Stimulated activated CD4-positive, alpha-beta T cell treated with anti-CD3 and anti-CD28 coated beads, TNF-alpha, amount 100 ng/mL, for 24 hours (primary cell): Measurements from ENCODE around the gene NECAP2.
A peak's percentile ranks its signal among the peaks of the same experiment; 100 is the strongest.
"Not testable (repeated sequence)": the region's sequence is repeated elsewhere in the genome, so short reads cannot be mapped to it uniquely, and the experiment has no call there.

Source experiments
- DNase-seq, 3 experiments: peaks; one replicate each; pipeline ENCODE4 v3.0.0-alpha.2; 2020; ENCODE audit warnings: low read depth in 3 of 3

NECAP2 gene

DNA sequence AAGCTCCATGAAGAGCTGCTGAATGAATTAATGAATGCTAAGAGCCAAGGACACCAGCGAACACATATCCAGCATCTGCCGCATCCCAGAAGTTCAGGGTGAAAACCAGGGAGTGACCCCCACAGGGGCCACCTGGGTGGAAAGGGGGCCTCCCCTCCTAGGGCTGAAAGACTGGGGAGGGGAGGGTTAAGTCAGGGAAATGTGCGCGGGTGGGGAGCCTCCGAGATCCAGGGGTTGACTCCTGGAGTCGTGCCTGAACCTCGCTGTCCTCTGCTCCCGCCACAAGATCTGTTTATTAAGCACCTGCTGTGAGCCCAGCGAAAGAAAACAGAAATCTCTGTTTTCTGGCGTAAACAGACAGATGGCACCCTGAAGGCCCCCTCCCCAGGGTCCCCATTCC is 57.5 kb downstream of the NECAP2 start:
- DNase-seq, result not testable (repeated sequence)

DNA sequence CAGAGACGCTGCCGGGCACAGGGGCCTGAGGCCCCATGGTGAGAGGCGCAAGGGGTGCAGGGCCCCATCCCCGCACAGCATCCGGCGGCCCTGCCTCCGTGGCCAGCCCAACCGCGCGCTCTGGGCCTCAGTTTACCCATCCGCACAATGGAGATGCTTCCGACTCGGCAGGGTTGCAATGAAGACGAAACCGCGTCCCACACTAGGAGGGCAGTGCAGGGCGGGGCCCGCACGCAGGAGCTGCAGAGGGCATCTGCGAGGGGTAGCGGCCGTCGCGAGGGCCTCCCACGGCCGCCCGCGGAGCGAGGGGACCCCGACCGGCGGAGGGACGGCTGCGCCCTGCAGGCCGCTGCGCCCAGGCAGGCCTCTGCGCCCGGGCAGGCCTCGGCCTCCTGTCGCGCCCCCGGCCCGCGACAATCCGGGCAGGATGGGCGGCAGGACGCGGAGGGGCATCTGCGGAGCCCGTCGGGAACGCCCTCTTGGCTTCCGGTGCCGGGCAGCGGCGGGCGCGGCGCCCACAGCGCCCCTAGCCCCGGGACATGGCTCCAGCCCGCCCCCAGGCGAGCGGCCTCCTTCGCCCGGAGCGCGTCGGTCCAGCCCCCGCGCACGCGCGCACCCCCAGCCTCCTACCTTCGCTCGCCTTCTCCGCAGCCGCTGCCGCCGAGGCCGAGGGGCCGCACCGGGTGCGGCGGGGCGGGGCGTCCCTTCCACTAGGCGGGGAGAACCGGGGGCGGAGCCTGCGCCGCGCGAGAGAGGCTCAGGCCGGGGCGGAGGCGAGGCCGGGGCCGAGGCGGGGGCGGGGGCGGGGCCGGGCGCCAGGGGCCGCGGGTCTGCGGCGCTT is 58.3 kb downstream of the NECAP2 start:
- DNase-seq, result peak; percentile 63 to 85 (median 70)

DNA sequence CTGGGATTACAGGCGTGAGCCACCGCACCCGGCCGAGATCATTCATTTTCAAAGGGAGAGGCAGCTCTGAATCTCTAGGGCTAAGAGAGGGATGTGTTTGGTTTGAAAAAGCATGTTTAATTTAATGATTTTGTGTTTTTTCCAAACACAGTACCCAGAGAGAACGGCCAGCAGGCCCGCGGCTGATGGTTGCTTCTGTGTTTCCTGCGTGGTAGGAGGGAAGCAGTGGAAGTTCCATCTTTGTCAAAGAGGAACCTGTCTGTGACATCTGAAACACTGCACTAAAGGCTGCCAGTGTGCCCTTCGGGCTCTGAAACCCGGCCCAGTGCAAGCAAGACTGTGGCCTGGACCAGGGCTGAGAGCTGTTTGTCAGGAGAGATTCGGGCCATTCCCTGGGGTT is 59.9 kb downstream of the NECAP2 start:
- not testable (repeated sequence) for DNase-seq

DNA sequence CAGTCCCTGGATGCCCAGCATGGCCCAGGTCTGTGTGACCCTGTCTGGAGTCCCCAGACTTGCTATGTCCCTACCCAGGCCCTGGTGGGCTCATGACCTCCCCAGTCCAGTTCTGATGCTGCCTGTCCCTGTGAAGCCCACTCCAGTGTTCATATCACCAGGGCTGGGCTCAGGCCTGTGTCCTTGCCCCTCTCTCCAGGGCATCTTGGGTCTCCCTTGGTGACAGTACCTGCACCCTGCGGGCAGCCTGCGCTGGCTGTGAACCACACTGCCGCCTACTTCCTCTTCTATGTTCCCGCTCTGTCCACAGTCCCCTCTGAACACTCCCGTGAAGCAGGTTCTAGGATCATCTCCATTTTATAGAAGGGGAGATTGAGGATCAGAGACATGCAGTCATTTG is 60.5 kb downstream of the NECAP2 start:
- not testable (repeated sequence) for DNase-seq

DNA sequence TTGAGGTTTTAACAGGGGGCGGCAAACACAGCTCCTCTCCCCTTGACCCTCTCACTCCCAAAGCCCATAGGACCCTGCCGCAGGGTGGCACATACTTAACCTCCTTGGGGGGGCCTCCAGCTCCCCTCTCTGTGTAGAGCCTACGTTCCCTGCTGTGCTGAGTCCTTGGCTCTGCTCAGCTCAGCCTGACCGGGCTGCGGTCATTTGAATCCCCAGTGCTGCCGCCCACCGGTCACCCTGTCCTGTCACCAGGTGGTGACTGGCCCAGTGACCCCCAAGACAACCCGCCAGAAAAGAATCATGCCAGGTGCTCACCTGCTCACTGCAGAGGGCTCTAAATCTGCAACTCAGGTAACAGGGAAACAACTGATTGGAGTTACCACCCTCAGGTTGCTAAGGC is 60.9 kb downstream of the NECAP2 start:
- DNase-seq, result not testable (repeated sequence)

DNA sequence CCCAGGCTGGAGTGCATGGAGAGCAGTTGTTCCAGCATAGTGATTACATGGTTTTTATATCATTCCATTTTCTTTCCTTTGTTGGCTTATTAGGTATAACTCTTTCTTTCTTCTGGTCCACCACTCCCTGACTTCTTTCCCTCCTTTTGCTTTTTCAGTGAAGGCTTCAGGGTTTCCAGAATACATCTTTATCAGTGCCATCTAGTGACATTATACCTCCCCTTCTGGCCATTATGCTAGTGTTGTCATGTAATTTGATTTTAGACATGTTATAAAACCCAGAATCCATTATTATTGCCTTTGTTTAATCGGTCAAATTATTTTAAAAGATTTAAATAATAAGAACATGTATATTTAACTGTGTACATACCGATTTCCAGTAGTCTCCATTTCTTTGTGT is 63.0 kb downstream of the NECAP2 start:
- DNase-seq, result no peak

DNA sequence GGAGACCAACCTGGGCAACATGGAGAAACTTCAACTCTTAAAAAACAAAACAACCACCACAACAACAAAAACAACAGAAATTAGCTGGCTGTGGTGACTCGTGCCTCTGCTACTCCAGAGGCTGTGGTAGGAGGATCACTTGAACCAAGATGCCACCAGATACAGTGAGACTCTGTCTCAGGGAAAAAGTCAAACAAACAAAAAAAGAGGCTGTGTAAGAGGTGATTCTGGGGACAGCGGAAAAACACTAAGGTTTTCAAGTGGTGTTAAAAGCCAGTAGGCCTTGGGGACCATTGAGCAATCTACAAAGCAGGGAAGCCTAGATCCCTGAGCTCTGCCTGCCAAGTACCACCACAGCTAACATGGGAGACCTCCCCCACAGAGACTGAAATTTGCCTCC is 65.3 kb downstream of the NECAP2 start:
- DNase-seq, result not testable (repeated sequence)

DNA sequence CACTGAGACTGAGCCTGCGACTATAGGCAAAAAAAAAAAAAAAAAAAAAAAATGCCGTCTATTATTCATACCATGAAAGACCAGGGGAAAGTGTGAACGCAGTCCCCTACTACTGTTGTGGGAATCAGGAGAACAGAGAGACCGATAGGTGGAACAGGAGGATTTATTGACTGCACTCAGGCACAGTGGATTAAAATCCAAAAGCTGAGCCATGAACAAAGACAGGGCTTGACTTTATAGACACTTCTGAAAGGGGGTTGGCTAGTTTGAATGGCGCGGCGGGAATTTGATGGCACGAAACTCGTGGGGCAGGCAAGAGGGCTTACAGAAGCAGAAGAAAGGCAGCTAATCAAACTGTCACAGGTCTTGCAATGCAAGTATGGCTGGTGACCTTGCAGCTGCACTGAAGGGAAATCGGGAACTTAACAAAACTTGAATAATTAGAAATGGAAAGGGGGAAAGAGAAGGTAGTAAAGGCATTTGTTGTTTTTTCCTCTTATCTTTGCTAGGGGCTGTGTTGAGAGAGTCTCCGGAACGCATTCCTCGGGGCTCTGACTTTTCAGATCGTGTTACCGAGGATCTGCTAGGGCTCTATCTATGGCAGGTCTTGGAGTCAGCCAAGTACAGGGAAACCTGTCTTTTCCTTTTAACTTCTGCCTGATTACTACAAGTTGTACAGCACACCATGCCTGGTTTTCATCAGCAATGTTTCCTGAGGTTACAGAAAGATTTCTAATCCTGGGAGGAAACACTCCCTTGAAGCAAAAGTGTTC is 66.0 kb downstream of the NECAP2 start:
- DNase-seq, result not testable (repeated sequence)

DNA sequence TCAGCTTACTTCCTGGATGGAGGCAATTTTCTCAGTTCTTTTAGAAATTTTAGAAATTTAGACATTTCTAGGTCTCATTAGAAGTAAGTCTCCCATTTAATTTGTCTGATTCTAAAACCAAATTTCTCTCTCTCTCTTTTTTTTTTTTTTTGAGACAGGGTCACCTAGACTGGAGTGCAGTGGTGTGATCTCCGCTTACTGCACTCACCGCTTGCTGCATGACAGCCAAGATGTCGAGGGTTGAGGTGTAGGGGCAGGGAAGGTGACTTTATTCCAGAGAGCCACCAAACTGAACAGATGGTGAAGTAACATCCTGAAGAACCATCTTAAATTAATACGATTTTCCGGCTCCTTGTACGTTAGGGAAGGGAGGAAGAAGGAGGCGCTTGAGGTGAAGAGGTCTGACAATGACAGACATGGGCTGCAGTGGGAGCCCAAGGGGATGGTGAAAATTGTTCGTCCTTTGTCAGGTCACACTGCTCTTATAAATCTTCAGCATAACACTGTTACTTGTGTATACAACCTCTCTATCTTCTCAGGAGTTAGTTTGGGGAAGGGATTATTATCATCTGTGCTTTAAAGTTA is 68.4 kb downstream of the NECAP2 start:
- not testable (repeated sequence) for DNase-seq
